ENCODE measurements around the gene CALHM1. TPM values are rescaled to one million over a fixed set of nuclear protein-coding genes. Genes with fewer than 3 reads are reported as not detected.
"Not testable (repeated sequence)": the region's sequence is repeated elsewhere in the genome, so short reads cannot be mapped to it uniquely, and the experiment has no call there.

The CALHM1 gene
- total RNA-seq, 1 donor from 2014 or later = not detected

GRCh38 chr10:103423748-103424147, 35.0 kb downstream of the CALHM1 start:
- H3K27me3 Mint-ChIP-seq (ENCODE audit: unreplicated experiment) = no peaks in the 10 kb centered on the region
- no peaks in the 10 kb centered on the region for H3K4me1 Mint-ChIP-seq (ENCODE audit: unreplicated experiment)
- H3K9me3 Mint-ChIP-seq (ENCODE audit: unreplicated experiment) = no peaks in the 10 kb centered on the region
- no peak overlapping the region for H3K4me3 Mint-ChIP-seq (ENCODE audit: unreplicated experiment)
- no peak overlapping the region for H3K27ac Mint-ChIP-seq (ENCODE audit: unreplicated experiment)
- peaks cover 59% of the 10 kb centered on the region for H3K36me3 Mint-ChIP-seq (ENCODE audit: unreplicated experiment)
- no peak for DNase-seq (ENCODE audit: extremely low spot score, unreplicated experiment)
- no peak for TF ChIP-seq CTCF (IDR thresholded peaks at IDR 0.05)

- Mint-ChIP-seq H3K27ac (ENCODE audit: unreplicated experiment) (no peak overlapping the region), H3K27me3 (ENCODE audit: unreplicated experiment) (no peaks in the 10 kb centered on the region), H3K9me3 (ENCODE audit: unreplicated experiment) (no peaks in the 10 kb centered on the region), H3K36me3 (ENCODE audit: unreplicated experiment) (peaks cover 67% of the 10 kb centered on the region), H3K4me1 (ENCODE audit: unreplicated experiment) (no peaks in the 10 kb centered on the region), H3K4me3 (ENCODE audit: unreplicated experiment) (no peak overlapping the region)
- no peak for DNase-seq (ENCODE audit: extremely low spot score, unreplicated experiment)
- no peak for TF ChIP-seq CTCF (IDR thresholded peaks at IDR 0.05)
These were observed 39.6 kb downstream of the CALHM1 start for GRCh38 chr10:103419101-103419500.

GRCh38 chr10:103417601-103418000, 41.1 kb downstream of the CALHM1 start:
- Mint-ChIP-seq H3K27ac (ENCODE audit: unreplicated experiment) (no peak overlapping the region), H3K36me3 (ENCODE audit: unreplicated experiment) (peaks cover 63% of the 10 kb centered on the region), H3K9me3 (ENCODE audit: unreplicated experiment) (no peaks in the 10 kb centered on the region), H3K27me3 (ENCODE audit: unreplicated experiment) (no peaks in the 10 kb centered on the region), H3K4me1 (ENCODE audit: unreplicated experiment) (no peaks in the 10 kb centered on the region), H3K4me3 (ENCODE audit: unreplicated experiment) (no peak overlapping the region)
- DNase-seq (ENCODE audit: extremely low spot score, unreplicated experiment) = no peak
- TF ChIP-seq CTCF (IDR thresholded peaks at IDR 0.05) = no peak

- H3K27me3 Mint-ChIP-seq (ENCODE audit: unreplicated experiment); H3K27ac Mint-ChIP-seq (ENCODE audit: unreplicated experiment); H3K4me3 Mint-ChIP-seq (ENCODE audit: unreplicated experiment); H3K9me3 Mint-ChIP-seq (ENCODE audit: unreplicated experiment); H3K4me1 Mint-ChIP-seq (ENCODE audit: unreplicated experiment); DNase-seq (ENCODE audit: extremely low spot score, unreplicated experiment): not testable (repeated sequence)
- H3K36me3 Mint-ChIP-seq (ENCODE audit: unreplicated experiment) = peaks cover 59% of the 10 kb centered on the region
These were observed 41.6 kb downstream of the CALHM1 start for GRCh38 chr10:103417148-103417469.

- Mint-ChIP-seq H3K27ac (ENCODE audit: unreplicated experiment) (no peak overlapping the region), H3K4me1 (ENCODE audit: unreplicated experiment) (no peaks in the 10 kb centered on the region), H3K9me3 (ENCODE audit: unreplicated experiment) (no peaks in the 10 kb centered on the region), H3K36me3 (ENCODE audit: unreplicated experiment) (peaks cover 58% of the 10 kb centered on the region), H3K27me3 (ENCODE audit: unreplicated experiment) (no peaks in the 10 kb centered on the region), H3K4me3 (ENCODE audit: unreplicated experiment) (no peak overlapping the region)
- no peak for DNase-seq (ENCODE audit: extremely low spot score, unreplicated experiment)
- peak; percentile 70 for TF ChIP-seq CTCF (IDR thresholded peaks at IDR 0.05)
These were observed 42.1 kb downstream of the CALHM1 start for GRCh38 chr10:103416436-103417147.

GRCh38 chr10:103415581-103415980, 43.1 kb downstream of the CALHM1 start:
- H3K4me1 Mint-ChIP-seq (ENCODE audit: unreplicated experiment) = no peaks in the 10 kb centered on the region
- H3K4me3 Mint-ChIP-seq (ENCODE audit: unreplicated experiment) = no peak overlapping the region
- no peaks in the 10 kb centered on the region for H3K27me3 Mint-ChIP-seq (ENCODE audit: unreplicated experiment)
- no peak overlapping the region for H3K27ac Mint-ChIP-seq (ENCODE audit: unreplicated experiment)
- H3K36me3 Mint-ChIP-seq (ENCODE audit: unreplicated experiment) = peaks cover 56% of the 10 kb centered on the region
- no peaks in the 10 kb centered on the region for H3K9me3 Mint-ChIP-seq (ENCODE audit: unreplicated experiment)
- DNase-seq (ENCODE audit: extremely low spot score, unreplicated experiment) = no peak
- TF ChIP-seq CTCF (IDR thresholded peaks at IDR 0.05) = no peak

All from osteocyte (in vitro differentiated cells).